RWPE2 (cell line): ENCODE data around the gene RAB3B.

ENCODE experiments used
- ATAC-seq: fragments of 200-7000 bp; cut with Tn5 transposase; 3 replicates; pipeline ENCODE4 v1.9.1; 2021; ENCODE audit warnings: low read depth
- DNase-seq: peaks from one replicate; pipeline ENCODE4 v3.0.0-alpha.2; 2020; ENCODE audit warnings: low spot score
- H3K27ac ChIP-seq: fragments of 450-650 bp; 2 replicates; pipeline ENCODE4 v1.5.1; 2017; ENCODE audit warnings: mild to moderate bottlenecking; ENCODE audit not compliant: poor library complexity, severe bottlenecking
- H3K27me3 ChIP-seq: fragments of 250-450 bp; sonication (Bioruptor Pico); 2 replicates; pipeline ENCODE4 v1.5.1; 2021; ENCODE audit warnings: mild to moderate bottlenecking, moderate library complexity; ENCODE audit not compliant: insufficient read depth, poor library complexity, severe bottlenecking
- H3K36me3 ChIP-seq: fragments of 250-450 bp; sonication (Bioruptor Pico); 2 replicates; pipeline ENCODE4 v1.5.1; 2020; ENCODE audit warnings: low read depth, mild to moderate bottlenecking, moderate library complexity
- H3K4me1 ChIP-seq: fragments of 250-450 bp; sonication (Bioruptor Pico); 2 replicates; pipeline ENCODE4 v1.5.1; 2021; ENCODE audit warnings: mild to moderate bottlenecking, moderate library complexity; ENCODE audit not compliant: insufficient read depth, poor library complexity, severe bottlenecking
- H3K4me3 ChIP-seq: fragments of 250-450 bp; sonication (Bioruptor Pico); 2 replicates; pipeline ENCODE4 v1.5.1; 2021; ENCODE audit warnings: mild to moderate bottlenecking, moderate library complexity; ENCODE audit not compliant: severe bottlenecking
- H3K9me3 ChIP-seq: fragments of 250-450 bp; sonication (Bioruptor Pico); 2 replicates; pipeline ENCODE4 v1.5.1; 2021; ENCODE audit warnings: mild to moderate bottlenecking, moderate library complexity; ENCODE audit not compliant: severe bottlenecking
- CTCF ChIP-seq: fragments of 450-650 bp; IDR thresholded peaks from one replicate; pipeline ENCODE4 v1.5.1; 2017; ENCODE audit warnings: mild to moderate bottlenecking, moderate library complexity; ENCODE audit not compliant: poor library complexity, severe bottlenecking

Gene RAB3B

GRCh38 chr1:51908499-51908898 lies 82.0 kb downstream of the RAB3B start:
- ATAC-seq (no peak), DNase-seq (no peak)
- no peak overlapping the region for H3K27ac ChIP-seq
- H3K27me3 ChIP-seq, result no peaks in the 10 kb centered on the region
- H3K4me3 ChIP-seq, result no peak overlapping the region
- no peaks in the 10 kb centered on the region for H3K4me1 ChIP-seq
- no peaks in the 10 kb centered on the region for H3K36me3 ChIP-seq
- H3K9me3 ChIP-seq, result no peaks in the 10 kb centered on the region
- no peak for TF ChIP-seq CTCF

- H3K36me3 ChIP-seq, result no peaks in the 10 kb centered on the region
- H3K27me3 ChIP-seq, result no peaks in the 10 kb centered on the region
- H3K9me3 ChIP-seq, result no peaks in the 10 kb centered on the region
- TF ChIP-seq CTCF, result no peak
- ATAC-seq (peak; percentile 54; the same call in 2 of the 3 replicates), DNase-seq (no peak)
- H3K4me3 ChIP-seq, result no peak overlapping the region
- no peaks in the 10 kb centered on the region for H3K4me1 ChIP-seq
- H3K27ac ChIP-seq, result no peak overlapping the region
Observed at GRCh38 chr1:51907079-51907702, 83.3 kb downstream of the RAB3B start.

- no peak overlapping the region for H3K4me3 ChIP-seq
- no peaks in the 10 kb centered on the region for H3K27me3 ChIP-seq
- H3K4me1 ChIP-seq, result no peaks in the 10 kb centered on the region
- ATAC-seq (0 out of 3 replicates have a peak, but pooled peaks have one; percentile 26), DNase-seq (no peak)
- H3K9me3 ChIP-seq, result no peaks in the 10 kb centered on the region
- TF ChIP-seq CTCF, result no peak
- H3K27ac ChIP-seq, result peak overlapping the region; percentile 16
- no peaks in the 10 kb centered on the region for H3K36me3 ChIP-seq
Observed at GRCh38 chr1:51906306-51907078, 84.0 kb downstream of the RAB3B start.

GRCh38 chr1:51902456-51902855 lies 88.0 kb downstream of the RAB3B start:
- H3K27me3 ChIP-seq, result no peaks in the 10 kb centered on the region
- no peak for ATAC-seq
- peaks cover 18% of the 10 kb centered on the region for H3K4me1 ChIP-seq
- TF ChIP-seq CTCF, result no peak
- H3K36me3 ChIP-seq, result no peaks in the 10 kb centered on the region
- no peak for DNase-seq
- no peak overlapping the region for H3K4me3 ChIP-seq
- H3K9me3 ChIP-seq, result no peaks in the 10 kb centered on the region
- H3K27ac ChIP-seq, result no peak overlapping the region

GRCh38 chr1:51901151-51901550 lies 89.3 kb downstream of the RAB3B start:
- H3K4me3 ChIP-seq, result no peak overlapping the region
- H3K36me3 ChIP-seq, result no peaks in the 10 kb centered on the region
- no peak for TF ChIP-seq CTCF
- no peak overlapping the region for H3K27ac ChIP-seq
- H3K9me3 ChIP-seq, result no peaks in the 10 kb centered on the region
- DNase-seq (no peak), ATAC-seq (no peak)
- H3K27me3 ChIP-seq, result no peaks in the 10 kb centered on the region
- H3K4me1 ChIP-seq, result peaks cover 30% of the 10 kb centered on the region
